ENCODE data around the gene CLEC11A.

CLEC11A gene

GRCh38 chr19:50708179-50708879, 14.8 kb upstream of the CLEC11A start:
- Histone ChIP-seq H3K4me1 (ENCODE audit: insufficient read depth, low read length, poor library complexity, severe bottlenecking) (peaks cover 12% of the 10 kb centered on the region), H4K20me1 (ENCODE audit: insufficient read depth, low read length, poor library complexity, severe bottlenecking) (no peaks in the 10 kb centered on the region), H3K9me3 (ENCODE audit: insufficient read depth, low read depth, low read length) (no peaks in the 10 kb centered on the region), H3K9me2 (replicated peaks; ENCODE audit: low read depth, low read length) (no peaks in the 10 kb centered on the region), H3K4me3 (ENCODE audit: low read length, poor library complexity, severe bottlenecking) (no peak overlapping the region), H2AFZ (ENCODE audit: low read length) (no peak overlapping the region), H3F3A (ENCODE audit: low read depth) (no peaks in the 10 kb centered on the region), H3K4me2 (ENCODE audit: low read depth, low read length, poor library complexity, severe bottlenecking) (no peak overlapping the region), H3K36me3 (ENCODE audit: insufficient read depth, low read length) (no peaks in the 10 kb centered on the region), H3K9ac (ENCODE audit: low read depth, low read length, poor library complexity, severe bottlenecking) (no peak overlapping the region), H3K79me2 (ENCODE audit: insufficient read depth, low read length) (no peaks in the 10 kb centered on the region), H3K27me3 (ENCODE audit: insufficient read depth, low read length, poor library complexity, severe bottlenecking) (no peaks in the 10 kb centered on the region)
- TF ChIP-seq CTCF (conservative IDR thresholded peaks at IDR 0.05; ENCODE audit: low read length) (no peak), EZH2phosphoT487 (IDR thresholded peaks at IDR 0.05; ENCODE audit: borderline replicate concordance) (no peak)

DNA sequence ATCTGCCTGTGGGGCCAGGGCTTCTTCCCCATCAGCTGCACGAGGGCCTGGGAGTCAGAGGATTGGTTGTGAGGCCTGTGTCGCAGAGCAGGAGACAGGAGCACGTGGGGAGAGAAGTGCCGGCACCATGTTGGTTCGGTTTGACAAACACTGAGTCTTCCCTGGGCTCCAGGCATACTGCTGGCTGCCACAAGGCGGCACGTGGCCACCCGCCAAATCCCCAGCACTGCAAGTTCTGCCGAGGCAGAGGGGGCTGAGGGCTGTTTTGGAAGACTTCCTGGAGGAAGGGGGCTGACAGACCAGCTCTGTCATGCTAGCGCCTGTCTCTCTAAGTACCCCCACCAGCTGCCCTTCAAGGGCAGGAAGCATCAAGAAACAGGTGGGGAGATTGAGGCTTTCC, 13.1 kb upstream of the CLEC11A start:
- Histone ChIP-seq H3K27me3 (ENCODE audit: insufficient read depth, low read length, poor library complexity, severe bottlenecking) (no peaks in the 10 kb centered on the region), H3K4me2 (ENCODE audit: low read depth, low read length, poor library complexity, severe bottlenecking) (no peak overlapping the region), H3K4me3 (ENCODE audit: low read length, poor library complexity, severe bottlenecking) (no peak overlapping the region), H2AFZ (ENCODE audit: low read length) (no peak overlapping the region), H3K9me3 (ENCODE audit: insufficient read depth, low read depth, low read length) (no peaks in the 10 kb centered on the region), H3K9ac (ENCODE audit: low read depth, low read length, poor library complexity, severe bottlenecking) (no peak overlapping the region), H3K79me2 (ENCODE audit: insufficient read depth, low read length) (no peaks in the 10 kb centered on the region), H4K20me1 (ENCODE audit: insufficient read depth, low read length, poor library complexity, severe bottlenecking) (no peaks in the 10 kb centered on the region), H3K9me2 (replicated peaks; ENCODE audit: low read depth, low read length) (no peaks in the 10 kb centered on the region), H3F3A (ENCODE audit: low read depth) (no peaks in the 10 kb centered on the region), H3K36me3 (ENCODE audit: insufficient read depth, low read length) (no peaks in the 10 kb centered on the region), H3K4me1 (ENCODE audit: insufficient read depth, low read length, poor library complexity, severe bottlenecking) (peaks cover 17% of the 10 kb centered on the region)
- TF ChIP-seq EZH2phosphoT487 (IDR thresholded peaks at IDR 0.05; ENCODE audit: borderline replicate concordance) (no peak), CTCF (conservative IDR thresholded peaks at IDR 0.05; ENCODE audit: low read length) (no peak)

GRCh38 chr19:50710612-50711011, 12.6 kb upstream of the CLEC11A start:
- Histone ChIP-seq H4K20me1 (ENCODE audit: insufficient read depth, low read length, poor library complexity, severe bottlenecking) (no peaks in the 10 kb centered on the region), H3F3A (ENCODE audit: low read depth) (no peaks in the 10 kb centered on the region), H3K27me3 (ENCODE audit: insufficient read depth, low read length, poor library complexity, severe bottlenecking) (no peaks in the 10 kb centered on the region), H3K36me3 (ENCODE audit: insufficient read depth, low read length) (no peaks in the 10 kb centered on the region), H3K4me3 (ENCODE audit: low read length, poor library complexity, severe bottlenecking) (no peak overlapping the region), H3K9me3 (ENCODE audit: insufficient read depth, low read depth, low read length) (no peaks in the 10 kb centered on the region), H3K9ac (ENCODE audit: low read depth, low read length, poor library complexity, severe bottlenecking) (no peak overlapping the region), H3K79me2 (ENCODE audit: insufficient read depth, low read length) (no peaks in the 10 kb centered on the region), H3K4me1 (ENCODE audit: insufficient read depth, low read length, poor library complexity, severe bottlenecking) (peaks cover 17% of the 10 kb centered on the region), H3K9me2 (replicated peaks; ENCODE audit: low read depth, low read length) (no peaks in the 10 kb centered on the region), H2AFZ (ENCODE audit: low read length) (no peak overlapping the region), H3K4me2 (ENCODE audit: low read depth, low read length, poor library complexity, severe bottlenecking) (no peak overlapping the region)
- TF ChIP-seq EZH2phosphoT487 (IDR thresholded peaks at IDR 0.05; ENCODE audit: borderline replicate concordance) = no peak
- TF ChIP-seq CTCF (conservative IDR thresholded peaks at IDR 0.05; ENCODE audit: low read length) = no peak
